ENCODE data around the gene COA8. TPM values are rescaled to one million over a fixed set of nuclear protein-coding genes. Genes with fewer than 3 reads are reported as not detected.
A peak's percentile ranks its signal among the peaks of the same experiment; 100 is the strongest.

Gene COA8
- total and polyA plus RNA-seq, 4 donors, result 30.6 to 59.8 (median 39.5) TPM

DNA sequence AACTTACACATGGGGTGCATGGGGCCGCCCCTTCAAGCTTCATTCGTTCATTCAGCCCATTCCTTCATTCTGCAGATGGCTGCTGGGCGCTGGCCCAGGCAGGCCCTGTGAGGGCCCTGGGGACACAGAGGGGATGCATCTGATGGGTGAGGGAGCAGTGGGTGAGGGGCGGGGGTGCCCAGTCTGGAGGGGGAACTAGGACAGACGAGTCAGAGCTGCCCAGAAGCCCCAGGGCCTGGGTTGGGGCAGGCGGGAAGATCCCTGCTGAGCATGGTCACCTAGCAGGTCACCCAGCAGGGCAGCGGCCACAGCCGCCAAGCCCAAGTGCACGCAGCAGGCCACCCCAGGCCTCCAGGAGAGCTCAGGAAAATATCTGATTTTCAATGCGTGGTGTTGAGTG is 19.6 kb upstream of the COA8 start:
- TF ChIP-seq, protein P1, sequence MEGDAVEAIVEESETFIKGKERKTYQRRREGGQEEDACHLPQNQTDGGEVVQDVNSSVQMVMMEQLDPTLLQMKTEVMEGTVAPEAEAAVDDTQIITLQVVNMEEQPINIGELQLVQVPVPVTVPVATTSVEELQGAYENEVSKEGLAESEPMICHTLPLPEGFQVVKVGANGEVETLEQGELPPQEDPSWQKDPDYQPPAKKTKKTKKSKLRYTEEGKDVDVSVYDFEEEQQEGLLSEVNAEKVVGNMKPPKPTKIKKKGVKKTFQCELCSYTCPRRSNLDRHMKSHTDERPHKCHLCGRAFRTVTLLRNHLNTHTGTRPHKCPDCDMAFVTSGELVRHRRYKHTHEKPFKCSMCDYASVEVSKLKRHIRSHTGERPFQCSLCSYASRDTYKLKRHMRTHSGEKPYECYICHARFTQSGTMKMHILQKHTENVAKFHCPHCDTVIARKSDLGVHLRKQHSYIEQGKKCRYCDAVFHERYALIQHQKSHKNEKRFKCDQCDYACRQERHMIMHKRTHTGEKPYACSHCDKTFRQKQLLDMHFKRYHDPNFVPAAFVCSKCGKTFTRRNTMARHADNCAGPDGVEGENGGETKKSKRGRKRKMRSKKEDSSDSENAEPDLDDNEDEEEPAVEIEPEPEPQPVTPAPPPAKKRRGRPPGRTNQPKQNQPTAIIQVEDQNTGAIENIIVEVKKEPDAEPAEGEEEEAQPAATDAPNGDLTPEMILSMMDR (IDR thresholded peaks at IDR 0.05; ENCODE audit: control extremely low read depth, extremely low read depth), result no peak
- no peak overlapping the region for H3K9ac ChIP-seq (ENCODE audit: insufficient read depth in 1 of 2, low read length in 2 of 2)
- DNase-seq (no peak), ATAC-seq (ENCODE audit: insufficient read depth, low FRiP score) (no peak)
- H3K9me3 ChIP-seq (ENCODE audit: control insufficient read depth in 4 of 4, insufficient read depth in 3 of 4, low read length in 3 of 4), result no peaks in the 10 kb centered on the region
- WGBS, 2 donors, result 81 to 88% methylated on average over 10 of the region's 10 CpGs
- no peaks in the 10 kb centered on the region for H3K27me3 ChIP-seq (ENCODE audit: control insufficient read depth in 3 of 3, insufficient read depth in 3 of 3, low read length in 2 of 3)
- H3K27ac ChIP-seq (ENCODE audit: low read depth in 1 of 2, low read length in 1 of 2), result peak overlapping the region in 1 of 2 donors; percentile 5
- H3K4me3 ChIP-seq, result no peak overlapping the region
- no peaks in the 10 kb centered on the region for H3K36me3 ChIP-seq (ENCODE audit: control insufficient read depth in 4 of 4, insufficient read depth in 4 of 4, low read length in 4 of 4)
- peaks cover 4 to 50% (median 38%) of the 10 kb centered on the region in 5 donors for H3K4me1 ChIP-seq (ENCODE audit: control insufficient read depth in 5 of 5, insufficient read depth in 5 of 5, low read length in 5 of 5)

DNA sequence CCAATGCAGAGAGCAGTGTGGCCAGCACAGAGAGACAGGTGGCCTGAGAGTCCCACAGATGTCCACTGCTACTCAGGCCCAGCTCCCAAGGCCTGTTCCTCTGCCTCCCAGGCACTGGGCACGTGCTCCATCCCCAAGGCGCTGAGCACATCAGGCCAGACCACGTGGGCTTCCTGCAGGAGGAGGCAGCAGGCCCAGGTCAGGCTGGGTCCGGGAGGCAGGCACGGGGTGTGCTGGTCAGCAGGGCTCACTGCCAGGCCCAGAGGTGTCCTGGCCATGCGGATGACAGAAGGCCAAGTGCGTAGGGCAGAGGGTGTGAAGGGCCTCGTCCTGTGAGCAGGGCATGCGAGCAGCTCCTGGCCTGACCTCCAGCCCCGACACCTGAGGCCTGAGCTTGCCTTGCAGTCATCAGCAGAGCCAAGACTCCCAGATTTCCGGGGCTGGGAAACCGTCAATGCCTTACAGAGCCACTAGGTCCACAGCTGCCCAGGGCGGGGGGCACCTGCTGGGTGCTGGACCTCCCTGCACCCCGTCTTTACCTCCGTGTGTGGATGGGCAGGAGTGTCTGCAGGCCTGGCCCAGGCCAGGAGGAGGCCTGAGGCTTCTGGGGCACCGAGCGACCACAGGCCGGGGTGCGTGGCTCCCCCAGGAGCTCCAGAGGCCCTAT is 18.9 kb upstream of the COA8 start:
- no peak for ATAC-seq (ENCODE audit: insufficient read depth, low FRiP score)

DNA sequence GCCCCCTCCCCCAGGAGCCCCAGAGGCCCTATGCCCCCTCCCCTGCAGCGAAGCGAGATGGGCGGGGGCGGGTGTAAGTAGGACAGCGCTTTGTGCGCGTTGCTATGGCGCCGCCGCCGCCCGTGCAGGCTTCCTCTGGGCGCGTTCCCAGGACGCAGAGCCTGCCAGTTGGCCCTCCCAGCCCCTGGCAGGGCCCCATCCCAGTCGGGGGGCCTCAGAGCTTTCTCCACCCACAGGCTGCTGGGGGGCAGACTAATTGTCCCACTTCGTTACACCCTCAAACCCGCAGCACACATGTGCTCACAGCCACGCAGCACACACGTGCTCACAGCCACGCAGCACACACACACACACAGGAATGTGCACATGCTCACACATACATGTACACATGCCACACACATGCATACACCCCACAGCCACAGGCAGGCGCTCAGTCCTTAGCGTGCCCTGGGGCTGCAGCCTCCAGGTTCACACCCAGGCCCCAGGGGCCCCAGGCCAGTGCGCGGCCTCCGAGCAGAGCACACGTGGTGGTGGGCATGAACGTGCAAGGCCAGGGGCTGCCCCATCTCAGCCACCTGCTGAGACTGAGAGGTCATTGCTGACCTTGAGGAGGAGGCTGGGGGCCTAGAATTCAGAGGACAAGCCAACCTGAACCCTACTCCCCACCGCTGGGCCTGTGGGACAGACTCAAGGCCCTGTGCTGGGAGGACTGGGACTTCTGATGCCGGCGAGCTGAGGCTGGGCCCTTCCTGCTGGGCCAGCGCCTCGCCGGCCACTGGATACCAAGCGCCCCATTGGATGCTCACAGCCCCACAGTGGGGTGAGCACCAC is 18.2 kb upstream of the COA8 start:
- Histone ChIP-seq H3K36me3 (ENCODE audit: control insufficient read depth in 4 of 4, insufficient read depth in 4 of 4, low read length in 4 of 4) (no peaks in the 10 kb centered on the region), H3K9ac (ENCODE audit: insufficient read depth in 1 of 2, low read length in 2 of 2) (no peak overlapping the region), H3K4me1 (ENCODE audit: control insufficient read depth in 5 of 5, insufficient read depth in 5 of 5, low read length in 5 of 5) (peaks cover 4 to 49% (median 28%) of the 10 kb centered on the region in 5 donors), H3K4me3 (no peak overlapping the region), H3K9me3 (ENCODE audit: control insufficient read depth in 4 of 4, insufficient read depth in 3 of 4, low read length in 3 of 4) (no peaks in the 10 kb centered on the region), H3K27ac (ENCODE audit: low read depth in 1 of 2, low read length in 1 of 2) (no peak overlapping the region), H3K27me3 (ENCODE audit: control insufficient read depth in 3 of 3, insufficient read depth in 3 of 3, low read length in 2 of 3) (no peaks in the 10 kb centered on the region)
- TF ChIP-seq, protein P1 (IDR thresholded peaks at IDR 0.05; ENCODE audit: control extremely low read depth, extremely low read depth), result no peak
- WGBS, 2 donors, result 70 to 86% methylated on average over 34 to 35 of the region's 35 CpGs
- ATAC-seq (ENCODE audit: insufficient read depth, low FRiP score) (no peak), DNase-seq (peak; percentile 70 to 85 (median 77))

More for the DNA sequence above, 18.9 kb upstream of the COA8 start:
- Histone ChIP-seq H3K36me3 (ENCODE audit: control insufficient read depth in 4 of 4, insufficient read depth in 4 of 4, low read length in 4 of 4) (no peaks in the 10 kb centered on the region), H3K4me3 (no peak overlapping the region), H3K27me3 (ENCODE audit: control insufficient read depth in 3 of 3, insufficient read depth in 3 of 3, low read length in 2 of 3) (no peaks in the 10 kb centered on the region), H3K9ac (ENCODE audit: insufficient read depth in 1 of 2, low read length in 2 of 2) (peak overlapping the region in 1 of 2 donors; percentile 19), H3K27ac (ENCODE audit: low read depth in 1 of 2, low read length in 1 of 2) (no peak overlapping the region), H3K9me3 (ENCODE audit: control insufficient read depth in 4 of 4, insufficient read depth in 3 of 4, low read length in 3 of 4) (no peaks in the 10 kb centered on the region), H3K4me1 (ENCODE audit: control insufficient read depth in 5 of 5, insufficient read depth in 5 of 5, low read length in 5 of 5) (peaks cover 4 to 50% (median 33%) of the 10 kb centered on the region in 5 donors)
- TF ChIP-seq, protein P1 (IDR thresholded peaks at IDR 0.05; ENCODE audit: control extremely low read depth, extremely low read depth), result no peak
- 78 to 86% methylated on average over 19 of the region's 19 CpGs for WGBS, 2 donors
- DNase-seq, result peak in 1 of 3 donors; percentile 15

Data from lung (tissue), 12 donors.